Measurements from ENCODE around the gene ZSWIM6.
A peak's percentile ranks its signal among the peaks of the same experiment; 100 is the strongest.

ZSWIM6 gene

GRCh38 chr5:61538722-61539501 is 206.9 kb downstream of the ZSWIM6 start:
- no peak for DNase-seq (ENCODE audit: low read depth)

GRCh38 chr5:61549530-61549929 is 217.5 kb downstream of the ZSWIM6 start:
- DNase-seq (ENCODE audit: low read depth), result no peak

- peak; percentile 16 for DNase-seq (ENCODE audit: low read depth)
Measured at GRCh38 chr5:61551637-61552313, 219.7 kb downstream of the ZSWIM6 start.

GRCh38 chr5:61559146-61559545 is 227.1 kb downstream of the ZSWIM6 start:
- no peak for DNase-seq (ENCODE audit: low read depth)

- DNase-seq (ENCODE audit: low read depth), result no peak
Measured at GRCh38 chr5:61559722-61560121, 227.7 kb downstream of the ZSWIM6 start.

- peak; percentile 88 for DNase-seq (ENCODE audit: low read depth)
Measured at GRCh38 chr5:61563401-61563800, 231.3 kb downstream of the ZSWIM6 start.

GRCh38 chr5:61567337-61567736 is 235.3 kb downstream of the ZSWIM6 start:
- no peak for DNase-seq (ENCODE audit: low read depth)

- no peak for DNase-seq (ENCODE audit: low read depth)
Measured at GRCh38 chr5:61569353-61569752, 237.3 kb downstream of the ZSWIM6 start.

GRCh38 chr5:61570767-61571166 is 238.7 kb downstream of the ZSWIM6 start:
- no peak for DNase-seq (ENCODE audit: low read depth)

GRCh38 chr5:61572959-61573358 is 240.9 kb downstream of the ZSWIM6 start:
- no peak for DNase-seq (ENCODE audit: low read depth)

- peak; percentile 70 for DNase-seq (ENCODE audit: low read depth)
Measured at GRCh38 chr5:61575103-61575502, 243.0 kb downstream of the ZSWIM6 start.

GRCh38 chr5:61575581-61575980 is 243.5 kb downstream of the ZSWIM6 start:
- no peak for DNase-seq (ENCODE audit: low read depth)

- no peak for DNase-seq (ENCODE audit: low read depth)
Measured at GRCh38 chr5:61576556-61576955, 244.5 kb downstream of the ZSWIM6 start.

GRCh38 chr5:61578858-61579503 is 246.9 kb downstream of the ZSWIM6 start:
- no peak for DNase-seq (ENCODE audit: low read depth)

- DNase-seq (ENCODE audit: low read depth), result peak; percentile 13
Measured at GRCh38 chr5:61582205-61582820, 250.3 kb downstream of the ZSWIM6 start.

- no peak for DNase-seq (ENCODE audit: low read depth)
Measured at GRCh38 chr5:61582887-61583286, 250.8 kb downstream of the ZSWIM6 start.

GRCh38 chr5:61586096-61587084 is 254.3 kb downstream of the ZSWIM6 start:
- no peak for DNase-seq (ENCODE audit: low read depth)

GRCh38 chr5:61587125-61587524 is 255.1 kb downstream of the ZSWIM6 start:
- no peak for DNase-seq (ENCODE audit: low read depth)

- DNase-seq (ENCODE audit: low read depth), result no peak
Measured at GRCh38 chr5:61588216-61588615, 256.2 kb downstream of the ZSWIM6 start.

- no peak for DNase-seq (ENCODE audit: low read depth)
Measured at GRCh38 chr5:61589946-61590345, 257.9 kb downstream of the ZSWIM6 start.

GRCh38 chr5:61590473-61590872 is 258.4 kb downstream of the ZSWIM6 start:
- no peak for DNase-seq (ENCODE audit: low read depth)

All from amniotic epithelial cell (primary cell).